ENCODE data around the gene CHPF2.

DNA sequence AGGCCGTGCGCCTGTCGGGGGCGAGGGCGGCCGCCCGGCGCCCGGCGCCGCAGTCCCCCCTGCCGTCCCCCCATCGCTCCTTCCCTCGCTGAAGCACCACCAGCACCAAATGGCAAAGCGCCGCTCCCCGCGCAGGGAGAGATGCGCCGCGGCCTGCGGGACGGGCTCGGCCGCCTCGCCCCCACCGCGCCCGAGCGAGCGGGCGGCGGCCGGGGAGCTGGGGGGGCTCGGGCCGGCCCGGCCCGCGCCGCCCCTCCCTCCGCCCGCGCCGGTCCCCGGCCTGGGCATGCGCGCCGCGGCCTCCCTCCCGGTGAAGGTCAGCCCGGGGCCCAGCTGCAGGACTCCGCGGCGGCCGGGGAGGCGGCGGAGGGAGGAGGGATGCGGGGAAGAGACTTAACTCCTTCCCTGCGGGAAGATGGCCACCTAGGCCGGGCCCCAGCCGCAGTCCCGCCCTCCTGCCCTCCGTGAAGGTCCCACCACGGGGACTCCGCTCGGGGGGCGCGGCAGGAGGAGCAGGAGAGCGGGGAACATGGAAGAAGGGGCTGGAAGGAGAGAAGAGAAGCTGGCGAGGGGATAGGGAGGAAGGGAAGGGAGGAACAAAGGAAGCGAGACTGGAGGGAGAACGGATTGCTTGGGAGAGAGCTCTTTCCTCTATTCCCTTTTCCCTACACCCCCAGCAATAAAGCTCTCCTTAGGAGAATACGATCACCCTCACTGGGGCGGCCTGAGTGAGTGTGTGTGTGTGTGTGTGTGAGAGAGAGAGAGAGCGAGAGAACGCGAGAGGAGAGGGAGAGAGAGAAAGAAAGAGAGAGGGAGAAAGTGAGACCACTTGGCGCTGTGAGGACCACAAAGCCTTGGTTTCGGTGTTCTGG lies 19.6 kb downstream of the CHPF2 start:
- TF ChIP-seq, protein P1, sequence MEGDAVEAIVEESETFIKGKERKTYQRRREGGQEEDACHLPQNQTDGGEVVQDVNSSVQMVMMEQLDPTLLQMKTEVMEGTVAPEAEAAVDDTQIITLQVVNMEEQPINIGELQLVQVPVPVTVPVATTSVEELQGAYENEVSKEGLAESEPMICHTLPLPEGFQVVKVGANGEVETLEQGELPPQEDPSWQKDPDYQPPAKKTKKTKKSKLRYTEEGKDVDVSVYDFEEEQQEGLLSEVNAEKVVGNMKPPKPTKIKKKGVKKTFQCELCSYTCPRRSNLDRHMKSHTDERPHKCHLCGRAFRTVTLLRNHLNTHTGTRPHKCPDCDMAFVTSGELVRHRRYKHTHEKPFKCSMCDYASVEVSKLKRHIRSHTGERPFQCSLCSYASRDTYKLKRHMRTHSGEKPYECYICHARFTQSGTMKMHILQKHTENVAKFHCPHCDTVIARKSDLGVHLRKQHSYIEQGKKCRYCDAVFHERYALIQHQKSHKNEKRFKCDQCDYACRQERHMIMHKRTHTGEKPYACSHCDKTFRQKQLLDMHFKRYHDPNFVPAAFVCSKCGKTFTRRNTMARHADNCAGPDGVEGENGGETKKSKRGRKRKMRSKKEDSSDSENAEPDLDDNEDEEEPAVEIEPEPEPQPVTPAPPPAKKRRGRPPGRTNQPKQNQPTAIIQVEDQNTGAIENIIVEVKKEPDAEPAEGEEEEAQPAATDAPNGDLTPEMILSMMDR (IDR thresholded peaks at IDR 0.05; ENCODE audit: borderline replicate concordance, extremely low read depth, low read length, poor library complexity, severe bottlenecking) = no peak
- peak; percentile 74 for TF ChIP-seq EZH2 (IDR thresholded peaks at IDR 0.05; ENCODE audit: borderline replicate concordance, low read depth, low read length, severe bottlenecking)

Measured in DND-41 (cell line).